Loucy (cell line): ENCODE results near the gene OR5A2.

Source experiments
- EZH2phosphoT487 ChIP-seq: fragments of 200-600 bp; IDR thresholded peaks from 2 replicates; pipeline ENCODE4 v1.6.1; 2018; ENCODE audit warnings: antibody characterized with exemption, mild to moderate bottlenecking, moderate library complexity, borderline replicate concordance
- TF ChIP-seq, protein P1 (sequence below): fragments of 200-600 bp; sonication (generic); conservative IDR thresholded peaks from 2 replicates; pipeline ENCODE4 v1.5.1; 2014; ENCODE audit warnings: mild to moderate bottlenecking, antibody characterized with exemption, low read length

- TF ChIP-seq, protein P1, sequence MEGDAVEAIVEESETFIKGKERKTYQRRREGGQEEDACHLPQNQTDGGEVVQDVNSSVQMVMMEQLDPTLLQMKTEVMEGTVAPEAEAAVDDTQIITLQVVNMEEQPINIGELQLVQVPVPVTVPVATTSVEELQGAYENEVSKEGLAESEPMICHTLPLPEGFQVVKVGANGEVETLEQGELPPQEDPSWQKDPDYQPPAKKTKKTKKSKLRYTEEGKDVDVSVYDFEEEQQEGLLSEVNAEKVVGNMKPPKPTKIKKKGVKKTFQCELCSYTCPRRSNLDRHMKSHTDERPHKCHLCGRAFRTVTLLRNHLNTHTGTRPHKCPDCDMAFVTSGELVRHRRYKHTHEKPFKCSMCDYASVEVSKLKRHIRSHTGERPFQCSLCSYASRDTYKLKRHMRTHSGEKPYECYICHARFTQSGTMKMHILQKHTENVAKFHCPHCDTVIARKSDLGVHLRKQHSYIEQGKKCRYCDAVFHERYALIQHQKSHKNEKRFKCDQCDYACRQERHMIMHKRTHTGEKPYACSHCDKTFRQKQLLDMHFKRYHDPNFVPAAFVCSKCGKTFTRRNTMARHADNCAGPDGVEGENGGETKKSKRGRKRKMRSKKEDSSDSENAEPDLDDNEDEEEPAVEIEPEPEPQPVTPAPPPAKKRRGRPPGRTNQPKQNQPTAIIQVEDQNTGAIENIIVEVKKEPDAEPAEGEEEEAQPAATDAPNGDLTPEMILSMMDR, result peak; percentile 95
- no peak for TF ChIP-seq EZH2phosphoT487
These were observed 3.8 kb upstream of the OR5A2 start for GRCh38 chr11:59429924-59430516.
